Esophagus muscularis mucosa (tissue), 4 donors: ENCODE measurements around the gene COPS6. TPM values are rescaled to one million over a fixed set of nuclear protein-coding genes. Genes with fewer than 3 reads are reported as not detected.

Experiments used
- DNase-seq: peaks from one replicate; pipeline ENCODE4 v3.0.0-alpha.2; 2017; ENCODE audit errors: extremely low spot score
- H3K27ac ChIP-seq, 4 donors: fragments of 200-600 bp; sonication (generic); replicated peaks in 1 of 4; 1 replicate in 3 of 4; 2 replicates in 1 of 4; pipeline ENCODE4 v1.5.1; 2016 to 2019; ENCODE audit warnings: mild to moderate bottlenecking in 1 of 4
- H3K27me3 ChIP-seq, 4 donors: fragments of 200-600 bp; sonication (generic); one replicate each; pipeline versions ENCODE4 v1.5.1 to v1.6.0; 2016 to 2019
- H3K36me3 ChIP-seq, 4 donors: fragments of 200-600 bp; sonication (generic); one replicate each; pipeline ENCODE4 v1.5.1; 2016 to 2019
- H3K4me1 ChIP-seq, 4 donors: fragments of 200-600 bp; sonication (generic); one replicate each; pipeline ENCODE4 v1.5.1; 2016 to 2019
- H3K4me3 ChIP-seq, 4 donors: fragments of 200-600 bp; sonication (generic); 1 replicate in 2 of 4; 2 replicates in 2 of 4; pipeline ENCODE4 v1.5.1; 2016 to 2019; ENCODE audit warnings: mild to moderate bottlenecking in 4 of 4, moderate library complexity in 1 of 4
- H3K9me3 ChIP-seq, 4 donors: fragments of 200-600 bp; sonication (generic); 1 replicate in 3 of 4; 2 replicates in 1 of 4; pipeline ENCODE4 v1.5.1; 2016 to 2019
- EP300 ChIP-seq: sonication (generic); formaldehyde crosslinking; IDR thresholded peaks from one replicate; pipeline ENCODE4 v1.6.1; 2017; ENCODE audit warnings: antibody characterized with exemption
- POLR2A ChIP-seq: fragments of 450-650 bp; IDR thresholded peaks from one replicate; pipeline ENCODE4 v1.6.1; 2017; ENCODE audit warnings: antibody characterized with exemption, moderate library complexity, mild to moderate bottlenecking, low read depth
- POLR2AphosphoS5 ChIP-seq, 2 donors: sonication (generic); formaldehyde crosslinking; IDR thresholded peaks; one replicate each; pipeline ENCODE4 v1.6.1; 2017; ENCODE audit warnings: antibody characterized with exemption in 2 of 2
- WGBS: methylation state at CpG from one replicate; pipeline ENCODE4 v1.1.5; 2018; 5-methylcytosine and 5-hydroxymethylcytosine counted together
- intact Hi-C: fragments of 100-400 bp; cut with DNase I; formaldehyde crosslinking; loops from one replicate; pipeline ENCODE4 v1.15.1; 2023
- total RNA-seq, 4 donors: library from RNA; depleted of rRNA; stranded (reverse); fragments of >200 nt; gene quantifications; one replicate each; pipeline versions ENCODE4 v1.1.0 to v1.2.1, GENCODE V29; 2016
- TF ChIP-seq, protein P1 (sequence below), 3 experiments: fragments of 200-600 bp in 2 of 3; fragments of 450-650 bp in 1 of 3; sonication (generic) in 2 of 3; IDR thresholded peaks; one replicate each; pipeline ENCODE4 v1.5.1; 2017 to 2019; ENCODE audit warnings: antibody characterized with exemption in 3 of 3, mild to moderate bottlenecking in 2 of 3, moderate library complexity in 1 of 3

Gene COPS6
- total RNA-seq, 4 donors from 2014 or later = 49.4 to 97.6 (median 73.7) TPM

DNA sequence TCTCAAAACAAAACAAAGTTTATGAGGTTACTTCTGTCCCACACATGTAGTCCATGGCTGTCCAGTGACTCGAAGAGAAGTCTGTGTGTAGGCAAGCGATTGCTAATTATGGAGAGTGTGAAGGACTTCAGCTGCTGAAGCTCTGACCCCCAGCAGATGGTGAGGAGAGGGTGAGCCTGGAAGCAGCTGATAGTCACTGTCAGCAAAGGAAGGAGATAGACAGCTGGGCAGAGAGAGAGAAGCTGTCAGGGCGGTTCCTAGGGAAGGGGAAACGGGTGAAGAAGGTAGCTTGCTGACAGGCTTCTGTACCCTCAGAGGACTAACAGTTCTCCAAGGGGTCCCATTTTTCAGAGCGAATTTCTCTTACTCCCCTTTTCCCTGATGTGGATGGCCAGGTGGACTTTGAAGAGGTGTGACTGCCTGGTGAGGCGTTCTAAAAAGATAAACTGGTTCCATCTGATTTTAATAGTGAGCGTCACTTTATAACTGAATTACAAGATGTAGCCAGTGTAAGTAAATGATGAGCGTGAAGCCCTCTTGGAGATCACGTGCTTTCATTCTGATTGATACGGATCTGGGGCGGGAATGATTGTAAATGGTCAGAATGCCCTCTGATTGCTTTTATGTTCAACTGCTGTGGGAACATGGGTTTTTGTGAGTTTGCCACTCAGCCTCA is 27.1 kb upstream of the COPS6 start:
- H3K36me3 ChIP-seq = peaks cover 48 to 85% (median 82%) of the 10 kb centered on the region in 4 donors
- no peaks in the 10 kb centered on the region for H3K9me3 ChIP-seq
- peaks cover 14 to 17% (median 15%) of the 10 kb centered on the region in 4 donors for H3K4me1 ChIP-seq
- no peak overlapping the region for H3K27ac ChIP-seq
- WGBS = 89% methylated on average over 11 of the region's 11 CpGs
- TF ChIP-seq POLR2AphosphoS5 (IDR thresholded peaks at IDR 0.05) (no peak), EP300 (no peak), POLR2A (no peak)
- TF ChIP-seq, protein P1, sequence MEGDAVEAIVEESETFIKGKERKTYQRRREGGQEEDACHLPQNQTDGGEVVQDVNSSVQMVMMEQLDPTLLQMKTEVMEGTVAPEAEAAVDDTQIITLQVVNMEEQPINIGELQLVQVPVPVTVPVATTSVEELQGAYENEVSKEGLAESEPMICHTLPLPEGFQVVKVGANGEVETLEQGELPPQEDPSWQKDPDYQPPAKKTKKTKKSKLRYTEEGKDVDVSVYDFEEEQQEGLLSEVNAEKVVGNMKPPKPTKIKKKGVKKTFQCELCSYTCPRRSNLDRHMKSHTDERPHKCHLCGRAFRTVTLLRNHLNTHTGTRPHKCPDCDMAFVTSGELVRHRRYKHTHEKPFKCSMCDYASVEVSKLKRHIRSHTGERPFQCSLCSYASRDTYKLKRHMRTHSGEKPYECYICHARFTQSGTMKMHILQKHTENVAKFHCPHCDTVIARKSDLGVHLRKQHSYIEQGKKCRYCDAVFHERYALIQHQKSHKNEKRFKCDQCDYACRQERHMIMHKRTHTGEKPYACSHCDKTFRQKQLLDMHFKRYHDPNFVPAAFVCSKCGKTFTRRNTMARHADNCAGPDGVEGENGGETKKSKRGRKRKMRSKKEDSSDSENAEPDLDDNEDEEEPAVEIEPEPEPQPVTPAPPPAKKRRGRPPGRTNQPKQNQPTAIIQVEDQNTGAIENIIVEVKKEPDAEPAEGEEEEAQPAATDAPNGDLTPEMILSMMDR (IDR thresholded peaks at IDR 0.05) = no peak
- no peak for DNase-seq
- no peaks in the 10 kb centered on the region for H3K27me3 ChIP-seq
- H3K4me3 ChIP-seq = no peak overlapping the region
- intact Hi-C loops = no loop called here

DNA sequence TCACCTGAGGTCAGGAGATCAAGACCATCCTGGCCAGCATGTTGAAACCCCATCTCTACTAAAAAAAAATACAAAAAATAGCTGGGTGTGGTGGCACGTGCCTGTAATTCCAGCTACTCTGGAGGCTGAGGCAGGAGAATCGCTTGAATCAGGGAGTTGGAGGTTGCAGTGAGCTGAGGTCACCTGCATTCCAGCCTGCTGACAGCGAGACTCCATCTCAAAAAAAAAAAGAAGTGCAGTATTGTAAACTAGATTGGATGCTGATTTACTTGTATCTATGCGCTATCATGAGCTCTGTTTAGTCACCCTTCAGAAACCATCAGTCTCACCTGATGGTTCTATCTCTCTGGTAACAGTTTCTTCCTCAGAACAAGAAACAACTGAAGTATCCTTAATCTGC is 25.4 kb upstream of the COPS6 start:
- intact Hi-C loops = no loop called here
- TF ChIP-seq, protein P1 (IDR thresholded peaks at IDR 0.05) = no peak
- TF ChIP-seq POLR2AphosphoS5 (IDR thresholded peaks at IDR 0.05) (no peak), EP300 (no peak), POLR2A (no peak)
- H3K4me1 ChIP-seq = peaks cover 14 to 18% (median 15%) of the 10 kb centered on the region in 4 donors
- no peak overlapping the region for H3K27ac ChIP-seq
- no peak overlapping the region for H3K4me3 ChIP-seq
- H3K27me3 ChIP-seq = no peaks in the 10 kb centered on the region
- WGBS = 97% methylated on average over 4 of the region's 4 CpGs
- no peaks in the 10 kb centered on the region for H3K9me3 ChIP-seq
- peaks cover 33 to 83% (median 73%) of the 10 kb centered on the region in 4 donors for H3K36me3 ChIP-seq
- no peak for DNase-seq

DNA sequence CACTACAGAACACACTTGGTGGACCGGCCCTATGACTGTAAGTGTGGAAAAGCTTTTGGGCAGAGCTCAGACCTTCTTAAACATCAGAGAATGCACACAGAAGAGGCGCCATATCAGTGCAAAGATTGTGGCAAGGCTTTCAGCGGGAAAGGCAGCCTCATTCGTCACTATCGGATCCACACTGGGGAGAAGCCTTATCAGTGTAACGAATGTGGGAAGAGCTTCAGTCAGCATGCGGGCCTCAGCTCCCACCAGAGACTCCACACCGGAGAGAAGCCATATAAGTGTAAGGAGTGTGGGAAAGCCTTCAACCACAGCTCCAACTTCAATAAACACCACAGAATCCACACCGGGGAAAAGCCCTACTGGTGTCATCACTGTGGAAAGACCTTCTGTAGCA is 24.6 kb upstream of the COPS6 start:
- WGBS = 90% methylated on average over 9 of the region's 9 CpGs
- Histone ChIP-seq H3K9me3 (no peaks in the 10 kb centered on the region), H3K4me1 (peaks cover 14 to 18% (median 15%) of the 10 kb centered on the region in 4 donors), H3K36me3 (peaks cover 25 to 83% (median 72%) of the 10 kb centered on the region in 4 donors), H3K27me3 (no peaks in the 10 kb centered on the region), H3K4me3 (no peak overlapping the region), H3K27ac (no peak overlapping the region)
- no peak for DNase-seq
- TF ChIP-seq POLR2A = no peak
- TF ChIP-seq, protein P1 (IDR thresholded peaks at IDR 0.05) = no peak
- TF ChIP-seq EP300 = no peak
- TF ChIP-seq POLR2AphosphoS5 (IDR thresholded peaks at IDR 0.05) = no peak
- intact Hi-C loops = no loop called here

DNA sequence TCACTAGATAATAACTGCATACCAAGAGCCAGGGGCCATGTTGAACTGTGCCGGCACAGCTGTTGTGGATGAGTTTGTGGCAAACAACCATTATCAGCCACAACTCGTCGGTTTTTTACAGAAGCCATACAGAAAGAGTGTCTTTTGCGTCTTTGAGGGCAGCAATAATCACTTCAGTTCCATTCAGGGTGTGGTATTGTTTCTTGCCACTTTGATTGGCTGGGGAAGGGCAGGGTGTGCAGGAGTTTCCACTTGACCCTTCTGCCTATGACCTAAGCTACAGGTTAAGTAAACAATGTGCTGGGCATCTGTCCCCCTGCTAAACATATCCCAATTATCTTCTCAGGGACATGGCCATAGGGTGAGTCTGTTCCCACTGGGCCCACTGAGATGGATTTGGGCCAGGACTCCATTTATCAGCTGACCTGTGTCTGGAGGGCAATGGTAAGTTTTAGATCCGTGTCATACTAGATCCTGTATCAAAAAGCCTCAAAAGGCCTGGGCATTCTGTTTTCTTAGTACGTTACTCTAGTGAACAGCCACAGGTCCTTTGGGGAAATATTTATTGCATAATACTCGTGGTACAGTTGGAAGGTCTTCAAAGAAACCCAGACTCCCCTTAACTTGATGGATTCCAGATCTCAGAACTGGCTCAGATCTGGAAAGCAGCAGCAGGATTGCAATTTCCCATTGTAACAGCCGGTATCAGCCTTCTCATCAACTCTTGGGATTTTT is 23.1 kb upstream of the COPS6 start:
- Histone ChIP-seq H3K9me3 (peaks cover 0 to 9% (median 2%) of the 10 kb centered on the region in 4 donors), H3K4me1 (peaks cover 14 to 18% (median 15%) of the 10 kb centered on the region in 4 donors), H3K4me3 (no peak overlapping the region), H3K27me3 (no peaks in the 10 kb centered on the region), H3K36me3 (peaks cover 25 to 81% (median 72%) of the 10 kb centered on the region in 4 donors), H3K27ac (peak overlapping the region; percentile 41 to 60 (median 54))
- WGBS = 46% methylated on average over 8 of the region's 8 CpGs
- intact Hi-C loops = no loop called here
- TF ChIP-seq POLR2AphosphoS5 (IDR thresholded peaks at IDR 0.05) = peak; percentile 52 to 81
- TF ChIP-seq, protein P1 (IDR thresholded peaks at IDR 0.05) = no peak
- DNase-seq = no peak
